HepG2 (cell line): ENCODE measurements around the gene GABRB1. TPM values are rescaled to one million over a fixed set of nuclear protein-coding genes. Genes with fewer than 3 reads are reported as not detected.

Source experiments
- EP300 ChIP-seq, 3 experiments: sonication (generic) in 1 of 3; formaldehyde crosslinking in 1 of 3; IDR thresholded peaks; 2 replicates each; pipeline versions ENCODE4 v1.5.1 to v1.6.1; 2011 to 2020; ENCODE audit warnings: low read depth in 2 of 3, low read length in 2 of 3, borderline replicate concordance in 1 of 3, improper control_type of control experiment in 1 of 3, mild to moderate bottlenecking in 1 of 3, missing genetic modification reagents in 1 of 3, moderate library complexity in 1 of 3
- HHEX ChIP-seq: IDR thresholded peaks from 2 replicates; pipeline ENCODE4 v1.6.1; 2016; ENCODE audit warnings: control low read depth
- HNRNPH1 ChIP-seq: fragments of 200-400 bp; formaldehyde crosslinking; optimal IDR thresholded peaks from 2 replicates; pipeline ENCODE3; 2017; ENCODE audit warnings: mild to moderate bottlenecking, low read depth, low read length
- ONECUT2 ChIP-seq: sonication (generic); formaldehyde crosslinking; IDR thresholded peaks from 2 replicates; pipeline ENCODE4 v1.4.0; 2020; ENCODE audit warnings: missing genetic modification reagents
- SOX13 ChIP-seq, 3 experiments: fragments of 450-650 bp in 1 of 3; sonication (generic) in 1 of 3; formaldehyde crosslinking in 1 of 3; IDR thresholded peaks in 2 of 3; conservative IDR thresholded peaks in 1 of 3; 2 replicates each; pipeline versions ENCODE4 v1.5.0 to v1.6.1; 2016 to 2020; ENCODE audit warnings: antibody characterized with exemption in 1 of 3, mild to moderate bottlenecking in 1 of 3, missing compliant biosample characterization in 1 of 3, missing genetic modification reagents in 1 of 3, moderate library complexity in 1 of 3
- TGIF2 ChIP-seq: IDR thresholded peaks from 2 replicates; pipeline ENCODE4 v1.6.1; 2016; ENCODE audit warnings: control low read depth, missing compliant biosample characterization
- ZBTB7B ChIP-seq: sonication (generic); formaldehyde crosslinking; IDR thresholded peaks from 2 replicates; pipeline ENCODE4 v1.4.0; 2020; ENCODE audit warnings: missing genetic modification reagents
- ZNF44 ChIP-seq: sonication (generic); formaldehyde crosslinking; IDR thresholded peaks from 2 replicates; pipeline ENCODE4 v1.5.1; 2020; ENCODE audit warnings: mild to moderate bottlenecking, missing genetic modification reagents
- ZNF737 ChIP-seq: sonication (generic); formaldehyde crosslinking; IDR thresholded peaks from 2 replicates; pipeline ENCODE4 v1.5.0; 2020; ENCODE audit warnings: missing genetic modification reagents, mild to moderate bottlenecking, borderline replicate concordance
- ZSCAN12 ChIP-seq: sonication (generic); formaldehyde crosslinking; IDR thresholded peaks from 2 replicates; pipeline ENCODE4 v1.9.0; 2021; ENCODE audit warnings: mild to moderate bottlenecking, missing genetic modification reagents
- polyA plus RNA-seq, 8 experiments: library from polyadenylated mRNA; depleted of rRNA in 3 of 8; stranded (reverse) in 7 of 8; unstranded in 1 of 8; fragments of >200 nt; fragmentation: Illumina TruSeq in 4 of 8; extraction: Trizol in 4 of 8; gene quantifications; 2 replicates each; pipeline versions ENCODE4 v1.2.1 to v1.2.3, GENCODE V29; 2011 to 2016; ENCODE audit warnings: low read depth in 4 of 8, missing spikeins in 1 of 8, mixed read lengths in 1 of 8; ENCODE audit not compliant: insufficient read depth in 1 of 8
- total RNA-seq, 5 experiments: library from RNA; depleted of rRNA; stranded (reverse); fragments of >200 nt; fragmentation: Illumina TruSeq; extraction: Trizol; gene quantifications; 2 replicates each; pipeline ENCODE4 v1.2.3, GENCODE V29; 2016; ENCODE audit warnings: low read depth in 1 of 5
- TF ChIP-seq, protein P1 (sequence below): sonication (generic); formaldehyde crosslinking; IDR thresholded peaks from 2 replicates; pipeline ENCODE4 v1.8.0; 2022; ENCODE audit warnings: mild to moderate bottlenecking, missing genetic modification reagents, moderate library complexity
- TF ChIP-seq, protein P2 (sequence below): IDR thresholded peaks from 2 replicates; pipeline ENCODE4 v1.6.1; 2016; ENCODE audit warnings: missing compliant biosample characterization, missing genetic modification reagents, borderline replicate concordance
- TF ChIP-seq, protein P3 (sequence below): sonication (generic); formaldehyde crosslinking; IDR thresholded peaks from 2 replicates; pipeline ENCODE4 v1.4.0; 2020; ENCODE audit warnings: mild to moderate bottlenecking, missing genetic modification reagents

The GABRB1 gene
- total and polyA plus RNA-seq, 2 of the 13 experiments (the other 11 are each of a cell fraction or from before 2014, with no cell fraction given): not detected

DNA sequence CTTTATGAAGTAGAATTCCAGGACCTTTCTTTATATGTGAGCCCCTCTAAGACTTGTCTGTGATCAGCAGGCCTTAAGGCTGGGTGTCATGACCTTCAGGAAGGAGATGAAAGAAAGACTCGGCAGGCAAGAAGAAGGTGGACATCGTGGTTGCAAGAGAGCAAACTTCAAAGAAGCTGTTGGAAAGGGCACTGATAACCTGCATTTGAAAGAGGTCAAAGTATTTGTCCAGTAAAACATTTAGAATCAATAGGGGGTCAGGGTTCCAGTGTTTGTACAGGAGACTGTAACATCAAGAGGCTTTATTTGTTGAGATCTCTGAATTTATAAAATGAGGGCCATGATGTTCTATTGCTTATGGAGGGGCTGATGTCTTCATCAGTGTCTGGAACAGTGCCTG lies 387.9 kb downstream of the GABRB1 start (continued):
- TF ChIP-seq SOX13 (IDR thresholded peaks at IDR 0.05): 0 out of 2 replicates have a peak, but pooled peaks have one; percentile 25
- TF ChIP-seq SOX13 (CRISPR knock-in tag; conservative IDR thresholded peaks at IDR 0.05 in 1 of 2, IDR thresholded peaks at IDR 0.05 in 1 of 2): 0 out of 4 replicates have a peak, but pooled peaks of 1 of the 2 experiments have one; percentile 27
- TF ChIP-seq, protein P1, sequence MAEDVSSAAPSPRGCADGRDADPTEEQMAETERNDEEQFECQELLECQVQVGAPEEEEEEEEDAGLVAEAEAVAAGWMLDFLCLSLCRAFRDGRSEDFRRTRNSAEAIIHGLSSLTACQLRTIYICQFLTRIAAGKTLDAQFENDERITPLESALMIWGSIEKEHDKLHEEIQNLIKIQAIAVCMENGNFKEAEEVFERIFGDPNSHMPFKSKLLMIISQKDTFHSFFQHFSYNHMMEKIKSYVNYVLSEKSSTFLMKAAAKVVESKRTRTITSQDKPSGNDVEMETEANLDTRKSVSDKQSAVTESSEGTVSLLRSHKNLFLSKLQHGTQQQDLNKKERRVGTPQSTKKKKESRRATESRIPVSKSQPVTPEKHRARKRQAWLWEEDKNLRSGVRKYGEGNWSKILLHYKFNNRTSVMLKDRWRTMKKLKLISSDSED (CRISPR knock-in tag): no peak
- peak; percentile 43; the same call in 1 of the 2 replicates for TF ChIP-seq ONECUT2 (CRISPR knock-in tag)
- TF ChIP-seq ZSCAN12 (CRISPR knock-in tag): no peak
- TF ChIP-seq, protein P2, sequence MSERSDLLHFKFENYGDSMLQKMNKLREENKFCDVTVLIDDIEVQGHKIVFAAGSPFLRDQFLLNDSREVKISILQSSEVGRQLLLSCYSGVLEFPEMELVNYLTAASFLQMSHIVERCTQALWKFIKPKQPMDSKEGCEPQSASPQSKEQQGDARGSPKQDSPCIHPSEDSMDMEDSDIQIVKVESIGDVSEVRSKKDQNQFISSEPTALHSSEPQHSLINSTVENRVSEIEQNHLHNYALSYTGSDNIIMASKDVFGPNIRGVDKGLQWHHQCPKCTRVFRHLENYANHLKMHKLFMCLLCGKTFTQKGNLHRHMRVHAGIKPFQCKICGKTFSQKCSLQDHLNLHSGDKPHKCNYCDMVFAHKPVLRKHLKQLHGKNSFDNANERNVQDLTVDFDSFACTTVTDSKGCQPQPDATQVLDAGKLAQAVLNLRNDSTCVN: no peak
- no peak for TF ChIP-seq ZBTB7B (CRISPR knock-in tag)
- TF ChIP-seq HNRNPH1: no peak
- TF ChIP-seq HHEX (CRISPR knock-in tag): peak; percentile 95
- TF ChIP-seq, protein P3, sequence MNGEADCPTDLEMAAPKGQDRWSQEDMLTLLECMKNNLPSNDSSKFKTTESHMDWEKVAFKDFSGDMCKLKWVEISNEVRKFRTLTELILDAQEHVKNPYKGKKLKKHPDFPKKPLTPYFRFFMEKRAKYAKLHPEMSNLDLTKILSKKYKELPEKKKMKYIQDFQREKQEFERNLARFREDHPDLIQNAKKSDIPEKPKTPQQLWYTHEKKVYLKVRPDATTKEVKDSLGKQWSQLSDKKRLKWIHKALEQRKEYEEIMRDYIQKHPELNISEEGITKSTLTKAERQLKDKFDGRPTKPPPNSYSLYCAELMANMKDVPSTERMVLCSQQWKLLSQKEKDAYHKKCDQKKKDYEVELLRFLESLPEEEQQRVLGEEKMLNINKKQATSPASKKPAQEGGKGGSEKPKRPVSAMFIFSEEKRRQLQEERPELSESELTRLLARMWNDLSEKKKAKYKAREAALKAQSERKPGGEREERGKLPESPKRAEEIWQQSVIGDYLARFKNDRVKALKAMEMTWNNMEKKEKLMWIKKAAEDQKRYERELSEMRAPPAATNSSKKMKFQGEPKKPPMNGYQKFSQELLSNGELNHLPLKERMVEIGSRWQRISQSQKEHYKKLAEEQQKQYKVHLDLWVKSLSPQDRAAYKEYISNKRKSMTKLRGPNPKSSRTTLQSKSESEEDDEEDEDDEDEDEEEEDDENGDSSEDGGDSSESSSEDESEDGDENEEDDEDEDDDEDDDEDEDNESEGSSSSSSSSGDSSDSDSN (CRISPR knock-in tag): no peak
- TF ChIP-seq ZNF737: no peak
- TF ChIP-seq TGIF2 (CRISPR knock-in tag): no peak
- no peak for TF ChIP-seq ZNF44 (CRISPR knock-in tag)
- TF ChIP-seq EP300 (IDR thresholded peaks at IDR 0.05; ENCODE audit: low read depth in 2 of 2, low read length in 2 of 2): peak in 1 of 2 experiments; percentile 49; a peak in 1 of 4 replicates
- TF ChIP-seq EP300 (CRISPR knock-in tag; IDR thresholded peaks at IDR 0.05; ENCODE audit: borderline replicate concordance): no peak
